GM21529 (cell line): ENCODE results near the gene NCKAP5L.

ENCODE experiments used
- ATAC-seq: cut with Tn5 transposase; IDR thresholded peaks from one replicate; pipeline ENCODE4 v1.9.1; 2021; ENCODE audit not compliant: unreplicated experiment

The NCKAP5L gene

DNA sequence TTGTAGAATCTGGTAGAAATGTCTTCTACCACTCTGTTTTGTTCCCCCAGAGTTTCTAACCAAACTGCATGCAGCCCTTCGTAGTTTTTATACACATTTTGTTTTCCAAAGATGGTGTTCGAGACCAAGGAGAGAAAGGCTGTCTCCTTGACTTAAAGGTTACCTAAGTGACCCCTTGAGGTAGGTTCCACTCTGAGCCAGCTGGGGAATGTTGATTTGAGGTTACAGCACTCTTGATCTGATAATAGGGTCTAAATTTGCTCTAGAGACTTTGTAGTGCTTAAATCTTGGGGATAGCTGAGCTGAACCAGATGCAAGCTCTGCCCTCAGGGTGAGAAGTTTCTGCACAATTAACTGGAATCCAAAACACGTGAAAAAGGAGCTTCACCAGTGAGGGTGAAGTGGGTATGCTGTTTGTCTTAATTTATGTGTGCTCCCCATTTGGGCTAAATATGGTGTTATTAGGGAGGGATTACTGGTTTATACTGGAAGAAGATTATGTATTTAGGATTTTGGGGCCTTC is 83.8 kb downstream of the NCKAP5L start:
- no peak for ATAC-seq

DNA sequence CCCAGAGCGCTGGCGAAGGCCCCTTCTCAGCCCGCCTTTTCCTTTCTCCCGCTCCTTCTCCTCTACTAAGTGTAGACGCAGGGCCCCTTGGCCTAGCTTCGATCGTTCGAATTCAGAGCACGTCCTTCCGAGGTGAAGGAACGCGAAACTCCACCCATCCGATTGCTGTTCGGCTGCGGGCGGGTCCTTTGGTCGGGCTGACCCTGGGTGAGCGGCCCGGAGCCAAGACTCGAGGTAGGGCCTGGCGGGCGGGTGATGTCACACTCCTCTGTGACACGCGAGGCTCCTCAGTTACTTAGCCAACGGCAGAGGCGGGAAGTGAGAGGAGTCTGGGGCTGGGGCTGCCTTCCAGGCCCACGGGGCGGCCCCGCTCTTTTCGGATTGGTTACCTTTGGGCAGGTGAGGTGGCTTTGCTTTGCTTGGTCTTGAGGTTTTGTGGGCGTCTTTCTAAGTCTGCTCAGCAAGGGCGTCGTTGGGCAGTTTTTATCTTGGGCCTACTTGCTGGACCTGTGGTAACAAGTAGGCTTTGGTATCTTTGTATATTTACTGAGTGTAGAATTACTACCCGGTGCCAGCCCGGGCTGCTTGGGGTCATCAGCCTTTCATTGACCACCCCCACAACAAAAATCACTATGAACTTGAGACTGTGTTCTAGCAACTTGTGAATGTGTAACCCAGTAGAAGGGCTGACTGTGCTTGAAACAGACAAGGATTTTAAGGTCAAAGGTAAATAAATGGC is 86.2 kb downstream of the NCKAP5L start:
- peak; percentile 57 for ATAC-seq
